Activated CD4-positive, alpha-beta memory T cell treated with anti-CD3 and anti-CD28 coated beads for 36 hours (primary cell): ENCODE data around the gene TDRKH. TPM values are rescaled to one million over a fixed set of nuclear protein-coding genes. Genes with fewer than 3 reads are reported as not detected.
"Not testable (repeated sequence)": the region's sequence is repeated elsewhere in the genome, so short reads cannot be mapped to it uniquely, and the experiment has no call there.

Experiments
- CTCF ChIA-PET: fragments of 350-600 bp; sonication (Branson Sonifier 250); formaldehyde crosslinking; loops from one replicate; lab custom pipeline; 2021; ENCODE audit warnings: antibody characterized with exemption, inconsistent platforms; lab: Charles Lee
- POLR2A ChIA-PET: fragments of 350-600 bp; sonication (Branson Sonifier 250); formaldehyde crosslinking; loops from one replicate; lab custom pipeline; 2021; ENCODE audit warnings: antibody characterized with exemption; lab: Charles Lee
- DNase-seq: peaks from one replicate; pipeline ENCODE4 v3.0.0-alpha.2; 2020
- H3K27ac Mint-ChIP-seq: one replicate; pipeline ENCODE4 v1.8.0; 2021; ENCODE audit warnings: mixed read lengths
- H3K27me3 Mint-ChIP-seq: one replicate; pipeline ENCODE4 v1.8.0; 2021; ENCODE audit warnings: mixed read lengths
- H3K36me3 Mint-ChIP-seq: one replicate; pipeline ENCODE4 v1.8.0; 2021; ENCODE audit warnings: mixed read lengths
- H3K4me1 Mint-ChIP-seq: one replicate; pipeline ENCODE4 v1.8.0; 2021; ENCODE audit warnings: low read depth, mixed read lengths
- H3K4me3 Mint-ChIP-seq: one replicate; pipeline ENCODE4 v1.8.0; 2021; ENCODE audit warnings: mild to moderate bottlenecking, mixed read lengths
- H3K9me3 Mint-ChIP-seq: one replicate; pipeline ENCODE4 v1.8.0; 2021; ENCODE audit warnings: mixed read lengths
- intact Hi-C: fragments of 100-400 bp; cut with micrococcal nuclease; formaldehyde crosslinking; loops from one replicate; pipeline ENCODE4 v1.15.1; 2023
- total RNA-seq, 2 experiments: library from RNA; stranded (reverse); gene quantifications; one replicate each; pipeline ENCODE4 v1.2.3, GENCODE V29; 2021

The TDRKH gene
- total RNA-seq, 2 experiments from 2014 or later, result 30.6 to 32.4 TPM

- Mint-ChIP-seq H3K4me1 (no peaks in the 10 kb centered on the region), H3K27ac (no peak overlapping the region), H3K4me3 (no peak overlapping the region), H3K36me3 (peaks cover 21% of the 10 kb centered on the region), H3K9me3 (no peaks in the 10 kb centered on the region), H3K27me3 (no peaks in the 10 kb centered on the region)
- DNase-seq, result no peak
- POLR2A ChIA-PET, result no interaction called here
- intact Hi-C loops, result no loop called here
- CTCF ChIA-PET, result no interaction called here
Measured at GRCh38 chr1:151779852-151780251, 10.4 kb downstream of the TDRKH start.

- CTCF ChIA-PET, result interaction anchor here (1.2 kb wide), 1 partner anchor 59 kb away, joined by 3 read pairs; no protein-coding TSS in a partner anchor
- no peak overlapping the region for H3K27ac Mint-ChIP-seq
- peaks cover 26% of the 10 kb centered on the region for H3K36me3 Mint-ChIP-seq
- POLR2A ChIA-PET, result no interaction called here
- H3K4me1 Mint-ChIP-seq, result peaks cover 3% of the 10 kb centered on the region
- H3K4me3 Mint-ChIP-seq, result no peak overlapping the region
- no peaks in the 10 kb centered on the region for H3K9me3 Mint-ChIP-seq
- H3K27me3 Mint-ChIP-seq, result no peaks in the 10 kb centered on the region
- no peak for DNase-seq
- intact Hi-C loops, result no loop called here
Measured at GRCh38 chr1:151777317-151777716, 13.0 kb downstream of the TDRKH start.

- no peaks in the 10 kb centered on the region for H3K27me3 Mint-ChIP-seq
- ChIA-PET POLR2A (no interaction called here), CTCF (interaction anchor here (1.2 kb wide), 1 partner anchor 60 kb away, joined by 3 read pairs; no protein-coding TSS in a partner anchor)
- H3K36me3 Mint-ChIP-seq, result peaks cover 26% of the 10 kb centered on the region
- no peak overlapping the region for H3K4me3 Mint-ChIP-seq
- DNase-seq, result no peak
- H3K4me1 Mint-ChIP-seq, result peaks cover 3% of the 10 kb centered on the region
- intact Hi-C loops, result no loop called here
- no peak overlapping the region for H3K27ac Mint-ChIP-seq
- H3K9me3 Mint-ChIP-seq, result no peaks in the 10 kb centered on the region
Measured at GRCh38 chr1:151776665-151777062, 13.6 kb downstream of the TDRKH start.

- ChIA-PET CTCF (no interaction called here), POLR2A (no interaction called here)
- no peak overlapping the region for H3K4me3 Mint-ChIP-seq
- no peaks in the 10 kb centered on the region for H3K9me3 Mint-ChIP-seq
- H3K27me3 Mint-ChIP-seq, result no peaks in the 10 kb centered on the region
- intact Hi-C loops, result no loop called here
- no peak overlapping the region for H3K27ac Mint-ChIP-seq
- H3K4me1 Mint-ChIP-seq, result peaks cover 3% of the 10 kb centered on the region
- no peak for DNase-seq
- H3K36me3 Mint-ChIP-seq, result peaks cover 23% of the 10 kb centered on the region
Measured at GRCh38 chr1:151775894-151776664, 14.2 kb downstream of the TDRKH start.

GRCh38 chr1:151774256-151774922, 15.9 kb downstream of the TDRKH start:
- H3K36me3 Mint-ChIP-seq, result peaks cover 23% of the 10 kb centered on the region
- no peak for DNase-seq
- no peaks in the 10 kb centered on the region for H3K9me3 Mint-ChIP-seq
- intact Hi-C loops, result no loop called here
- no peak overlapping the region for H3K4me3 Mint-ChIP-seq
- H3K4me1 Mint-ChIP-seq, result peaks cover 3% of the 10 kb centered on the region
- H3K27ac Mint-ChIP-seq, result no peak overlapping the region
- POLR2A ChIA-PET, result interaction anchor here (1.4 kb wide), 1 partner anchor 11 kb away, joined by 5 read pairs; the partner anchor contains the start of gene MRPL9
- CTCF ChIA-PET, result interaction anchor here (0.7 to 0.8 kb wide), 2 partner anchors 40 to 579 kb away, joined by 3 read pairs; no protein-coding TSS in a partner anchor
- H3K27me3 Mint-ChIP-seq, result no peaks in the 10 kb centered on the region

- H3K27ac Mint-ChIP-seq, result peak overlapping the region; percentile 19
- H3K27me3 Mint-ChIP-seq, result no peaks in the 10 kb centered on the region
- ChIA-PET CTCF (interaction anchor here (0.7 to 0.8 kb wide), 2 partner anchors 39 to 578 kb away, joined by 3 read pairs; no protein-coding TSS in a partner anchor), POLR2A (interaction anchor here (1.4 kb wide), 1 partner anchor 10 kb away, joined by 5 read pairs; the partner anchor contains the start of gene MRPL9)
- H3K36me3 Mint-ChIP-seq, result peaks cover 18% of the 10 kb centered on the region
- H3K4me3 Mint-ChIP-seq, result no peak overlapping the region
- intact Hi-C loops, result no loop called here
- no peak for DNase-seq
- peaks cover 3% of the 10 kb centered on the region for H3K4me1 Mint-ChIP-seq
- no peaks in the 10 kb centered on the region for H3K9me3 Mint-ChIP-seq
Measured at GRCh38 chr1:151773702-151774101, 16.6 kb downstream of the TDRKH start.

- CTCF ChIA-PET, H3K9me3 Mint-ChIP-seq, H3K27ac Mint-ChIP-seq, DNase-seq, H3K4me3 Mint-ChIP-seq, H3K4me1 Mint-ChIP-seq, H3K36me3 Mint-ChIP-seq, POLR2A ChIA-PET, H3K27me3 Mint-ChIP-seq: not testable (repeated sequence)
- intact Hi-C loops, result loop anchor here (10.0 kb wide), 1 partner anchor 424 kb away; the partner anchor contains the start of gene RFX5
Measured at GRCh38 chr1:151769270-151769669, 21.0 kb downstream of the TDRKH start.

- intact Hi-C loops, result loop anchor here (10.0 kb wide), 1 partner anchor 424 kb away; the partner anchor contains the start of gene RFX5
- CTCF ChIA-PET, result interaction anchor here (0.8 to 2.1 kb wide), 2 partner anchors 34 to 64 kb away, joined by 3 to 5 read pairs; no protein-coding TSS in a partner anchor
- DNase-seq, H3K4me1 Mint-ChIP-seq, H3K27me3 Mint-ChIP-seq, H3K9me3 Mint-ChIP-seq, POLR2A ChIA-PET, H3K4me3 Mint-ChIP-seq, H3K36me3 Mint-ChIP-seq, H3K27ac Mint-ChIP-seq: not testable (repeated sequence)
Measured at GRCh38 chr1:151768351-151769066, 21.8 kb downstream of the TDRKH start.

- no peaks in the 10 kb centered on the region for H3K27me3 Mint-ChIP-seq
- H3K27ac Mint-ChIP-seq, result peak overlapping the region; percentile 86
- H3K9me3 Mint-ChIP-seq, result no peaks in the 10 kb centered on the region
- H3K36me3 Mint-ChIP-seq, result peaks cover 22% of the 10 kb centered on the region
- DNase-seq, result no peak
- ChIA-PET CTCF (interaction anchor here (1.1 to 2.0 kb wide), 6 partner anchors 24 to 238 kb away, joined by 4 to 21 read pairs (median 5); partner anchors contain the start of gene C2CD4D), POLR2A (interaction anchor here (1.4 to 2.5 kb wide), 5 partner anchors 10 to 72 kb away, joined by 5 to 21 read pairs (median 6); partner anchors contain the start of gene TDRKH)
- peak overlapping the region; percentile 78 for H3K4me3 Mint-ChIP-seq
- peaks cover 16% of the 10 kb centered on the region for H3K4me1 Mint-ChIP-seq
- intact Hi-C loops, result loop anchor here (1.0 to 10.0 kb wide), 2 partner anchors 26 to 419 kb away; partner anchors contain the start of genes RFX5 and TDRKH
Measured at GRCh38 chr1:151763990-151764389, 26.3 kb downstream of the TDRKH start.

- intact Hi-C loops, result loop anchor here (1.0 to 10.0 kb wide), 2 partner anchors 27 to 418 kb away; partner anchors contain the start of genes RFX5 and TDRKH
- Mint-ChIP-seq H3K4me3 (peak within 1 kb of the TSS; percentile 78), H3K27me3 (no peaks in the 10 kb centered on the region), H3K9me3 (no peaks in the 10 kb centered on the region), H3K27ac (peak within 1 kb of the TSS; percentile 86), H3K36me3 (peaks cover 22% of the 10 kb centered on the region), H3K4me1 (peaks cover 16% of the 10 kb centered on the region)
- ChIA-PET CTCF (interaction anchor here (0.8 to 2.0 kb wide), 12 partner anchors 9 to 238 kb away, joined by 3 to 21 read pairs (median 4); partner anchors contain the start of gene C2CD4D), POLR2A (interaction anchor here (0.6 to 2.5 kb wide), 11 partner anchors 11 to 688 kb away, joined by 3 to 21 read pairs (median 5); partner anchors contain the start of genes C2CD4D, S100A11 and TDRKH)
- peak; percentile 93 for DNase-seq
Measured at GRCh38 chr1:151762941-151763921, 27.1 kb downstream of the TDRKH start, which contains the start of gene MRPL9. Gene MRPL9 (minus strand): TSS chr1:151763496. CDS start chr1:151763479, 17 bp downstream.
